Activated CD4-positive, alpha-beta T cell treated with anti-CD3 and anti-CD28 coated beads, Interleukin-2, amount 10 ng/mL, durations not matched to agents 7 days and 5 days (primary cell): ENCODE measurements around the gene SLC25A1. TPM values are rescaled to one million over a fixed set of nuclear protein-coding genes. Genes with fewer than 3 reads are reported as not detected.

Experiments used
- CTCF ChIA-PET: fragments of 350-600 bp; sonication (Branson Sonifier 250); formaldehyde crosslinking; loops from one replicate; lab custom pipeline; 2021; ENCODE audit warnings: antibody characterized with exemption; lab: Charles Lee
- POLR2A ChIA-PET: fragments of 350-600 bp; sonication (Branson Sonifier 250); formaldehyde crosslinking; loops from one replicate; lab custom pipeline; 2021; ENCODE audit warnings: antibody characterized with exemption; lab: Charles Lee
- DNase-seq: peaks from one replicate; pipeline ENCODE4 v3.0.0-alpha.2; 2020
- H3K27ac Mint-ChIP-seq: one replicate; pipeline ENCODE4 v1.8.0; 2021; ENCODE audit warnings: mild to moderate bottlenecking, moderate library complexity, mixed read lengths
- H3K27me3 Mint-ChIP-seq: one replicate; pipeline ENCODE4 v1.8.0; 2021; ENCODE audit warnings: mixed read lengths
- H3K36me3 Mint-ChIP-seq: one replicate; pipeline ENCODE4 v1.8.0; 2021; ENCODE audit warnings: low read depth, mixed read lengths
- H3K4me1 Mint-ChIP-seq: one replicate; pipeline ENCODE4 v1.8.0; 2021; ENCODE audit warnings: mixed read lengths
- H3K4me3 Mint-ChIP-seq: one replicate; pipeline ENCODE4 v1.8.0; 2021; ENCODE audit warnings: mild to moderate bottlenecking, moderate library complexity, mixed read lengths
- H3K9me3 Mint-ChIP-seq: one replicate; pipeline ENCODE4 v1.8.0; 2021; ENCODE audit warnings: mixed read lengths
- total RNA-seq, 2 experiments: library from RNA; stranded (reverse); gene quantifications; one replicate each; pipeline ENCODE4 v1.2.3, GENCODE V29; 2021

SLC25A1 gene
- total RNA-seq, 2 experiments from 2014 or later = 40.4 to 49.2 TPM

DNA sequence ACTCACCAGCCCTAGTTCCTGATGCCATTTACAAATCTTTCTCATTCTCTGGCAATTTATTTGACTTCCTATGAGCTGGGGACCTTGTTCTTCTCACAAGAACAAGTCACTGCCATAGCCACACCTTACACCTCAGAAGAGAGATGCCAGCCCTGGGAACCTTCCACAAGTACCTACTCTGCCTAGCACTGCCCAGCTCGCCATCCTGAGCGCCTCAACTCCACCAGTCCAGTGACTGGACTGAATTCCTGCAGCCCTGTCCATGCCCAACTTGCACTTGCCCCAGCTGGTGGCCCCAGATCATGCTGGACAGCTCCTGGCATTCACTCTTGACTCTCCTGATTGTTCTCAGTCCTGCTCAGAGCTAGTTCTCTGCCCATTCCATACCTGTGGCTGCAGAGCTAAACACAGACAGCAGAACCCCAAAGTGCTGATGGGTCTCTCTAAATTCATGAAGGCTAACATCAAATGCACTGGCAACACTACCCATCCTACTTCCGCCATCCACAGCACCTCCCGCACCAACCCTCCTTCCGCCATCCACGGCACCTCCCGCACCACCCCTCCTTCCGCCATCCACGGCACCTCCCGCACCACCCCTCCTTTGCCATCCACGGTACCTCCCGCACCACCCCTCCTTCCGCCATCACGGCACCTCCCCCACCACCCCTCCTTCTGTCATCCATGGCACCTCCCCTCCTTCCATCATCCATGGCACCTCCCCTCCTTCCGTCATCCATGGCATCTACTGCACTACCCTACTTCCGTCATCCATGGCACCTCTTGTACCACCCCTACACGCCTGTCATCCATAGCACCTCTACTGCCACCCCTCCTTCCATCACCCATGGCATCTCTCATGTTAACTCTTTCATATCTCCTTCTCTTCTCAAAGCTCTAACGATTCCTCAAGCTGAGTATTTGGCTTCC is 23.6 kb upstream of the SLC25A1 start:
- H3K27me3 Mint-ChIP-seq = peaks cover 3% of the 10 kb centered on the region
- H3K4me3 Mint-ChIP-seq = no peak overlapping the region
- no peaks in the 10 kb centered on the region for H3K9me3 Mint-ChIP-seq
- ChIA-PET CTCF (interaction anchor here (2.3 kb wide), 1 partner anchor 20 kb away, joined by 8 read pairs; no protein-coding TSS in a partner anchor), POLR2A (no interaction called here)
- H3K36me3 Mint-ChIP-seq = no peaks in the 10 kb centered on the region
- no peak for DNase-seq
- H3K27ac Mint-ChIP-seq = no peak overlapping the region
- no peaks in the 10 kb centered on the region for H3K4me1 Mint-ChIP-seq

DNA sequence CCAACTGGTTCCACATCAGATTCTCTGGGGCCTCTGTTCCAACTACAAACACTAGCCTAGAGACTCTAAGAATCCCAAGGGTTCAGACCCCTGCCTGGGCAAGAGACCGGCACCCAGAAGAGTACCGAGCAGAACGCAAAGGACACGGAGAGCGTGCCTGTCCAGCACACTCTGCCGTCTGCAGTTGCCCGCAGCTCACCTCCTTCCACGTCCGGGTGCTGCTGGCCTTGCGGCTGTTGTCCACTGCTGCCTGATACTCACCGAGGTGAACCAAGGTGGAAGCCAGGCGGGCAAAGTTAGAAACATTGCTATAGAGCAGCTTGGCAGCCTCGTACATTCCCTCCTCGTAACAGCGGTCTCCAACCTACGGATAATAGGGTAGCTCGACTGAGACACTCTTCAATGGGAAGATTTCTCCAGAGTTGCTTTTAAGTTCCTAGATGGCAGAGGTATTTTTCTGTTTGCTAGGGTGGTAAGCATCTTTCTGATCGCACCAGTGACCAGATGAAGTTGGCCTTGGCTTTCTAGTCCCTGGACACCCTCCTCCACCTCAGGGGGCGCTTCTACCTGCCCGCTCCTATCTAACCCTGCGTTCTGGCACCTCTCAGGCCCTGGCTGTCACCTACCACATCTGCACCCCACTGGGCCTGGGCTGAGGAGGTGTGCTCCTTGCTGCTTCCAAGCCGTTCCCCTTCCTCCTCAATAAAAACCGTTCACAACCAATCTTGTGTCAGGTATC is 22.8 kb upstream of the SLC25A1 start:
- H3K36me3 Mint-ChIP-seq = no peaks in the 10 kb centered on the region
- no peak overlapping the region for H3K4me3 Mint-ChIP-seq
- no peak overlapping the region for H3K27ac Mint-ChIP-seq
- H3K9me3 Mint-ChIP-seq = no peaks in the 10 kb centered on the region
- CTCF ChIA-PET = interaction anchor here (2.3 kb wide), 1 partner anchor 19 kb away, joined by 8 read pairs; no protein-coding TSS in a partner anchor
- POLR2A ChIA-PET = no interaction called here
- no peaks in the 10 kb centered on the region for H3K4me1 Mint-ChIP-seq
- no peak for DNase-seq
- peaks cover 3% of the 10 kb centered on the region for H3K27me3 Mint-ChIP-seq

DNA sequence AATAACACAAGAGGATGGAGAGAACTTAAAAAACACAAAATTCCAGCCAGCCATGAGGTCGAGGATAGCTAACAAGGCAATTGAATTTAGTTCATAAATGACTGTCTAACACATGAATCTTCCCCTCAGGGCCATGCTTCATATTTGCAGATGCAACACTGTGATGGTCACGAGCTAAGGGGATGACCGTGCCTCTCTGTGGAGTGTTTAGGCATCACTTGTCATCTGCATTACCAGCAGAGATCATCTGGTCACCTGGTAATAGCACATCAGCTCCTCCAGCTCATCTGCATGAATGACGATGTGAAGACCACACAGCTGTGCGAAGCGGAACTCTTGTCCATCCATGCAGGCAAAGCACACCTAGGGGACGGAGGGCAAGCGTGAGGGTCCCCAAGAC is 20.9 kb upstream of the SLC25A1 start:
- Mint-ChIP-seq H3K4me1 (peaks cover 15% of the 10 kb centered on the region), H3K27ac (no peak overlapping the region), H3K9me3 (no peaks in the 10 kb centered on the region), H3K4me3 (no peak overlapping the region), H3K36me3 (no peaks in the 10 kb centered on the region), H3K27me3 (peaks cover 3% of the 10 kb centered on the region)
- CTCF ChIA-PET = interaction anchor here (1.0 kb wide), 1 partner anchor 17 kb away, joined by 3 read pairs; no protein-coding TSS in a partner anchor
- POLR2A ChIA-PET = no interaction called here
- no peak for DNase-seq

DNA sequence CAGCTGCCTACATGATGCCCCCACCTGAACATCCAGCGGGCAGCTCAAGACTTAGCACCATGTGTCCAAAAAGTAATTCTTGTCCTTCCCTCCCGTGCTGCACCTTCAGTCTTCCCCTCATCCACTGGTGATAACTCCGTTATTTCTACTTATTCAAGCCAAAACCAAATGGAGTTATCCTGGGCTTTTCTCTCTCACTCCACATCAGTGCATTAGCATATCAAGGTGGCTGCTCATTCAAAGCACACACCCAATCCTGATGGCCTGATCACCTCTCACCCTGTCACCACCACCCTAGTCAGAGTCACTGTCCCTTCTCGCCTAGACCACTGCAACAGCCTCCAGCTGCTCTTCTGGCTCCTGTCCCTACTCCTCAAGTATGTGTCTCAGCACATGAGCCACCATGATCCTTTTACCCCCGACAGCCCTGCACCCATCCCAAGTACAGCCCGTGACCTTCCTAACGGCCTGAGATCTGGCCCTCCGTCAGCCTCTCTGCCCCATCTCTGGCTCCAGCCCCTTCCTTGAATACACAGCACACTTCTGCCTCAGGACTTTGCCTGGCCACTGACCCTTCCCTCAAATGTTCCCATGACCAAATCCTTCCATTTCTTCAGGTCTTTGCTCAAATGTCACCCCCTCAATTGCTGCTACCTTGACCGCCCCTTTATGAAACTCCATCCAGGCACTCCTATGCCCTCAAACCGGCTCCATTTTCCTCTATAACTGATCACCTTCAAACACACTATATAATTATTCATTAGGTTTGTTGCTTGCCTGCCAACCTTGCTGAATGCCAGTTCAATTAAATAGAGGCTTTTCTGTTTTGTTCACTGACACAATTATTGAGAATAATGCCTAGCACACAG is 19.7 kb upstream of the SLC25A1 start:
- H3K27me3 Mint-ChIP-seq = peaks cover 3% of the 10 kb centered on the region
- H3K36me3 Mint-ChIP-seq = no peaks in the 10 kb centered on the region
- no peaks in the 10 kb centered on the region for H3K9me3 Mint-ChIP-seq
- DNase-seq = no peak
- H3K27ac Mint-ChIP-seq = no peak overlapping the region
- CTCF ChIA-PET = interaction anchor here (2.0 kb wide), 1 partner anchor 19 kb away, joined by 4 read pairs; no protein-coding TSS in a partner anchor
- POLR2A ChIA-PET = no interaction called here
- no peak overlapping the region for H3K4me3 Mint-ChIP-seq
- peaks cover 15% of the 10 kb centered on the region for H3K4me1 Mint-ChIP-seq

DNA sequence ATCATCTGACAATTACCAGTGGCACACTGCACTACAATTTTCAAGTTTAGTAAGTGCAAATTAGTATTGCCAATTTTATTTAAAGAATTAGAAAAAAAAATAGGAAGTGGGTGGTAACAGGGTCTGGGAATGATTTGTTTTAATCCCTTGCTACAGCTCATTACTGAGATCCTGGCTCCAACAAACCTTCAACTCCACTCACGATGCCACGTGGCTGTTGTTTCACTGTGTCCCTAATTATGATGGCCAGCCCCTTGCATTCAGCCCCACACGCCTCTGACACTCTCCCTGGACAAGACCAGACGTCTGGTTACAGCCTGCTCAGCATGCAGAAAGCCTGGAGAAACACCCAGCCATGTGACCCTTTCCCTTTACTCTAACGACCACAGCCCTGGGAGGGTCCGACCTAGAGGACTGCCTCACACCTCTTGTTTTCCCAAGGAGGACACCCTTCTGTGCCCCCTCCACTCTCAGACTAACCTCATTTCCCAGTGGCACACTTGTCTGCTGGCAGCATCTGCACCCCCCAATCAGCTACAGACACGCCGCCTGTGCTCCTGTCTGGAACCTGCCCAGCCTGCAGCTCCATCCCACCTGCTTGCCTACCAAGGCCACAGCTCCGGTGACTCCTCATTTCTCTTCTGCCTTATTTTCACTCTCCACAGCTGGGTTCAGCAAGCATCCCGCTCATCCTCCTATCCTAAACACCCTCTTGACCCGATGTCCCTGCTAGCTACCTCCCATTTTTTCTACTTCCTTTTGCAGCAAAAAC is 18.5 kb upstream of the SLC25A1 start:
- Mint-ChIP-seq H3K27me3 (peaks cover 3% of the 10 kb centered on the region), H3K4me3 (no peak overlapping the region), H3K4me1 (peaks cover 15% of the 10 kb centered on the region), H3K27ac (no peak overlapping the region), H3K36me3 (no peaks in the 10 kb centered on the region), H3K9me3 (no peaks in the 10 kb centered on the region)
- ChIA-PET POLR2A (interaction anchor here (0.7 kb wide), 1 partner anchor 34 kb away, joined by 3 read pairs; no protein-coding TSS in a partner anchor), CTCF (interaction anchor here (1.4 to 2.0 kb wide), 2 partner anchors 12 to 18 kb away, joined by 3 to 4 read pairs; no protein-coding TSS in a partner anchor)
- DNase-seq = no peak

DNA sequence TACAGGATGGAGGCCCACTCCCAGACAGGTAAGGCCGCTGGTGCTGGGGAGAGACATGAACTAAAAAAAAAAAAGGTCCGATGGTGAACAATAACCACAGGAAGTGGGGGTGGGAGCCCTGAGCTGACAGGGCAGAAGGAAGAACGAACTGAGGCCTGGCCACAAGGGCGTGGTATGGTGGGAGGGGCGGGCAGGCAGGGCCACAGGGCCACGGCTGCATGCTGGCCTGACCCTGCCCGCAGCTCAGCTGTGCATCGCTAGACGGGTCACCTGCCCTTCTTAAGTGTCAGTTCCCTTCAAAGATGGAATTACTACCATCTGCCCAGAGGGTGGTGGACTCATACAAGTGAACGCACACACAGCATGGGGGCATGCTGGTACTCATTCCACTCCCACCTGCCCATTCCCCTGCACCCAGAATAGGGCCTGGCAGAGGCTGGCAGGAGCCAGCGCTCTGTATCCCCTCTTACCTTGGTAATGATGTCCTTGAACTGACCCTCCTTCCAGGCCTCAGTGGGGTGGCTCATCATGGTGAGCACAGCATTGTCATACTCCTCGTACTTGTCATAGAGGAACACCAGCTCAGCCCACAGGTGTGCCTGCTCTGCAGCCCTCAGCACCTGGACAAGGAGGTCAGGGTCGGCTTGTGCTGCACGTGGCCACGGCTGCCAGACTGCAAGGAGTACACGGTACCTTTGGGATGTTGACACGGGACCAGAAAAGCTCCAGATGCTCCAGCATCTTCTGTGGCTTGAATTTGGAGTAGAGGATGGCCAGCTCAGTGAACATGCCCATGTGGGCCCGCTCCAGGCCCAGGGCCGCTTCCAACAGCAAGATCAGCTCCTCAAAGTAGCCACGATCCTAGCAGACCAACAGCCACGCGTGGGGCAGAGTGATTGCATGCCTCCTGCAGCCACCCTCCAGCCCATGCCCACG is 17.5 kb upstream of the SLC25A1 start:
- CTCF ChIA-PET = interaction anchor here (0.7 to 2.1 kb wide), 4 partner anchors 11 to 68 kb away, joined by 3 to 5 read pairs (median 4); no protein-coding TSS in a partner anchor
- peak overlapping the region; percentile 51 for H3K27ac Mint-ChIP-seq

DNA sequence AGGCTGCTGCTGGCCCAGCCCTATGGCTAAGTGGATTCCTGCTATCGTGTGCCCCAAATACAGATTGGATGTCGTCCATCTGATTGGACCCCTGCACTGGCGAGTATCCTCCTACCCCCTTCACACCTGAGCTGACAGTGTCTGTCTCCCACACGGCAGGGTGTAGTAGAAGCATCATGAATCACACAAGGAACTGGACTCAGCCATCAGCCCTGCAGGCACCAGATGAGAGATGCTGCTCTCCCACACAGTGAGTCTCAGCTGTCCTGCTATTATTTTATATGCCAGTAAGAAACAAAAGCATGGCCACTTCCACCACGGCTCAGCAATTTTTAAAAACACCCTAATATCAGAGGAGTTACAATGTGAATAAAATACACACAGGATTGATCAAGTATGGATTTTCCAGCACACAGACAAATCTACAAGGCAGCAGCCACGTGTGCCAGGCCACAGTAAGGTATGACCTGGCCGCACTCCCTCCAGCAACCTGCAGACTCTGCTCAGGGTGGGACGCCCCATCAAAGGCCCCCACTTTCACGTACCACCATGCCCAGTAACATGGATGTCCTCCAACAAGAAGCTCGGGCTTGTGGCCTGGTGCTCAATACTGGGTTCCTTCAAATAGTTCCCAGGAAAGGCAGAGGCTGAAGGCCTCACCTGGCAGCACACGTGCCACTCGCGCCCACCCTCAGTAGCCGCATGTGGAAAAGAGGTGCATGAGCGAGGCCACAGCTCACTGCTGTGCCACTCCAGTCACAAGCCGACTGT is 16.4 kb upstream of the SLC25A1 start:
- ChIA-PET CTCF (interaction anchor here (2.1 kb wide), 1 partner anchor 14 kb away, joined by 5 read pairs; no protein-coding TSS in a partner anchor), POLR2A (no interaction called here)
- no peak for DNase-seq
- Mint-ChIP-seq H3K4me1 (peaks cover 15% of the 10 kb centered on the region), H3K27ac (no peak overlapping the region), H3K27me3 (peaks cover 3% of the 10 kb centered on the region), H3K9me3 (no peaks in the 10 kb centered on the region), H3K36me3 (no peaks in the 10 kb centered on the region), H3K4me3 (no peak overlapping the region)

More for the DNA sequence above, 17.5 kb upstream of the SLC25A1 start:
- H3K27me3 Mint-ChIP-seq = peaks cover 3% of the 10 kb centered on the region
- no peaks in the 10 kb centered on the region for H3K9me3 Mint-ChIP-seq
- DNase-seq = no peak
- H3K4me3 Mint-ChIP-seq = no peak overlapping the region
- H3K4me1 Mint-ChIP-seq = peaks cover 15% of the 10 kb centered on the region
- POLR2A ChIA-PET = no interaction called here
- H3K36me3 Mint-ChIP-seq = no peaks in the 10 kb centered on the region

DNA sequence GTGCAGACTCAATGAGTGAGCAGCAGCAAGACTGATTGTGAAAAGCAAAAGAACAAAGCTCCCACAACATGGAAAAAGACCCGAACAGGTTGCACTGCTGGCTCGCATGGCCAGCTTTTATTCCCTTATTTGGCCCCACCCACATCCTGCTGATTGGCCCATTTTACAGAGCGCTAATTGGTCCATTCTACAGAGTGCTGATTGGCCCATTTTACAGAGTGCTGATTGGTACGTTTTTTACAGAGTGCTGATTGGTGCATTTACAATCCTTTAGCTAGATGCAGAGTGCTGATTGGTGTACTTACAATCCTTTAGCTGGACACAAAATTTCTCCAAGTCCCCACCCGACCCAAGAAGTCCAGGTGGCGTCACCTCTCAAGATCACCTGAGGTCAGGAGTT is 15.3 kb upstream of the SLC25A1 start:
- H3K27me3 Mint-ChIP-seq = peaks cover 3% of the 10 kb centered on the region
- peaks cover 15% of the 10 kb centered on the region for H3K4me1 Mint-ChIP-seq
- POLR2A ChIA-PET = no interaction called here
- H3K27ac Mint-ChIP-seq = no peak overlapping the region
- CTCF ChIA-PET = interaction anchor here (1.5 to 2.1 kb wide), 2 partner anchors 13 to 20 kb away, joined by 4 to 5 read pairs; no protein-coding TSS in a partner anchor
- H3K4me3 Mint-ChIP-seq = no peak overlapping the region
- H3K9me3 Mint-ChIP-seq = no peaks in the 10 kb centered on the region
- DNase-seq = no peak
- H3K36me3 Mint-ChIP-seq = no peaks in the 10 kb centered on the region

DNA sequence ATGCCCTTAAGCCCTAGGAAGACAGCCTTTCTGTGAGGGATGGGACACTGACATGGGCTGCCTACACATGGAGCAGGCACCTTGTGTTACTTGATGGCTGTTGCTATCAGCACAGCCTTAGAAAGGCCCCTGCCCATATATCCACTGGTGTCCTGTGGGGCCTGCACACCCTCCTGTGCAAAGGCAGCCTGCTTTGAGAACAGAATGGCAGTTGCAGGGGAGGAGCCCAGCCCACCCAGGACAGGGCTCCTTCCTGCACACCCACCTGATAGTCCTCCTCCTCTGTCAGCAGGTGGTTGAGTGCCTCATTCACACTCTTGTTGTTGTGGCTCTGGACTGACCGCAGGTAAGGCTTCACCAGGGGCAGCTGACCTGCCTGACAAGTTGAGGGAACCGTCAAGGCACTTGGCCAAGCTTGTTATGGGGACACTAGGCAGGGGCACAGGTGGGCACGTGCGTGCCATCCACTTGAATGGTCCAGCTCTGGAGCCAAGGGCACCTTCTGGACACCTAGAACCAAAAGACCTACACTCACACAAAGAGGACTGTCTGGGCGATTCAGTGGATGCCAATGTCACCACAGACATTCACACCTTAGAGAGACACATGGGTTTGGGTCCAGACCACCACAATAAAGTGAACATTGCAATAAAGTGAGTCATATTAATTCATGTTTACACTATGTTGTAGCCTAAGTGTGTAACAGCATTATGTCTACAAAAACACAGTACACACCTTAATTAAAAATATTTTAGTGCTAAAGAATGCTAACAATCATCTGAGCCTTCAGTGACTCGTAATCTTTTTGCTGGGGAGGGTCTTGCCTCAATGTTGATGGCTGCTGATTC is 9.4 kb upstream of the SLC25A1 start:
- POLR2A ChIA-PET = no interaction called here

More for the DNA sequence above, 9.4 kb upstream of the SLC25A1 start:
- Mint-ChIP-seq H3K27ac (no peak overlapping the region), H3K4me1 (no peaks in the 10 kb centered on the region), H3K4me3 (no peak overlapping the region), H3K36me3 (no peaks in the 10 kb centered on the region), H3K9me3 (no peaks in the 10 kb centered on the region), H3K27me3 (no peaks in the 10 kb centered on the region)
- CTCF ChIA-PET = no interaction called here
- no peak for DNase-seq
